ENCODE results near the gene RAB14.
A peak's percentile ranks its signal among the peaks of the same experiment; 100 is the strongest.

The RAB14 gene

GRCh38 chr9:121219530-121219929, 17.9 kb upstream of the RAB14 start:
- no peak for DNase-seq (ENCODE audit: low spot score)

DNA sequence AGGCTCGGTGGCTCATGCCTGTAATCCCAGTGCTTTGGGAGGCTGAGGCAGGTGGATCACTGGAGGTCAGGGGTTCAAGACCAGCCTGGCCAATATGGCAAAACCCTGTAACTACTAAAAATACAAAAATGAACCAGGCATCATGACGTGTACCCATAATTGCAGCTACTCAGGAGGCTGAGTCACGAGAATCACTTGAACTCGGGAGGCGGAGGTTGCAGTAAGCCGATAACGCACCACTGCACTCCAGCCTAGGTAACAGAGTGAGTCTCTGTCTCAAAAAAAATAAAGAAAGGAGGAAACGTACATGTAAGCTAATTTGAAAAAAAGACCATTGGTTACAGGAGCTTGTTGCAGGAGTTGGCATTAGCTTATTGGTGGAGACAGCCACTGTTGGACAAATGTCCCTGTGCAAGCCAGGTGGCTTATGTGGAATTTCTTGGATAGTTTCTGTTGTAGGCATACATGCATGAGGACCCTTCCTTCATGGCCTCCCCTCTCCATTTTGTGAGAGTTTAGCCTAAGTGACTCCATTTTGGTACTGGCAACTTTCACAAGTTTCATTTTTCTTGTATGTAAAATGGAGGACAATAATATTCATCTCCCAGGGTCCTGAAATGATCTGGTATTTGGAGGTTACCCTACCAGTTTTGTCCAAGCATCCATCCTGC, 16.8 kb upstream of the RAB14 start:
- no peak for DNase-seq (ENCODE audit: low spot score)

DNA sequence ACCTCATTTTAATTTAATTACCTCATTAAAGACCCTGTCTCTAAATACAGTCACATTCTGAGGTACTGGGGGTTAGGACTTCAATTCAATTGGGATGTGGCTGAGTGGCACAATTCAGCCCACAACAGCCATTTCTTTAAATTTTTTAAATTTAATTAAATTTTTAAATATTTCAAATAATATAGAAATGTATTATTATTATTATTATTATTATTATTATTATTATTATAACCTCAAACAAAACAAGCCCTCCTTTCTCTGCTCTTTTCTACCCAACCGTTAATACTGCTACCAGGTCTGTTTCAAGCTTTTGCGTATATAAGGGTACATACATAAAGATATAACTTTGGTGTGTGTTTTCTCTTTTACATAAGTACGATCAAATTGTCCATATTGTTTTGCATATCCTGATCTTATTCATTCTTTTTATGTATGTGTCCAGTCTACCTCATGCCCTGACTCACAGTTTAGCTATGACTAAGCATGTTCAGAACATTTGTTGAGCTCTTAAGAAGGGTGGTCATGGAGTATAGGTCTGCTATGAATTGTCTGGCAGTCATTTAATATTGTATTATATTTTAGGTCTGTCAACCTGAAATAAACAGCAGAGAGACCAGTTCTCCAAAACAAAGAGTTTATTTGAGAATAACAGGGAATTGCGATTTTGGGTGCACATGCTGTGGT, 16.1 kb upstream of the RAB14 start:
- DNase-seq (ENCODE audit: low spot score): no peak

- DNase-seq (ENCODE audit: low spot score): no peak
Measured at GRCh38 chr9:121216271-121216805, 14.7 kb upstream of the RAB14 start.

DNA sequence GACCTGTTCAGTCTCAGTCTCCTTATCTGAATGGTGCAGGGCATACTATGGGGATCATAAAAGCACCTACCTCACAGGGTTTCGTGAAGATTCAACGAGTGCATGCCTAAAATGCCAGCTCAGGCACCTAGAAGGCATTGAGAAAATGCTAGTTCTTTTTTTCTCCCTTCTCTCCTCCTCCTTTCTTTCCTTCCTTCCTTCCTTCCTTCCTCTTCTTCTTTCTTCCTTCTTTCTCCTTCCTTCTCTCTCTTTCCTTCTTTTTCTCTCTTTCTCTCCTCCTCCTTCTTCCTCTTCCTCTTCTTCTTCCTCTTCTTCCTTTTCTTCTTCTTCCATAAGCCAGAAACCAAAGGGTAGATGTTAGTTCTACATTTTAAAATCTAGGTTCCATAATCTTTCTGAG, 12.3 kb upstream of the RAB14 start:
- no peak for DNase-seq (ENCODE audit: low spot score)

DNA sequence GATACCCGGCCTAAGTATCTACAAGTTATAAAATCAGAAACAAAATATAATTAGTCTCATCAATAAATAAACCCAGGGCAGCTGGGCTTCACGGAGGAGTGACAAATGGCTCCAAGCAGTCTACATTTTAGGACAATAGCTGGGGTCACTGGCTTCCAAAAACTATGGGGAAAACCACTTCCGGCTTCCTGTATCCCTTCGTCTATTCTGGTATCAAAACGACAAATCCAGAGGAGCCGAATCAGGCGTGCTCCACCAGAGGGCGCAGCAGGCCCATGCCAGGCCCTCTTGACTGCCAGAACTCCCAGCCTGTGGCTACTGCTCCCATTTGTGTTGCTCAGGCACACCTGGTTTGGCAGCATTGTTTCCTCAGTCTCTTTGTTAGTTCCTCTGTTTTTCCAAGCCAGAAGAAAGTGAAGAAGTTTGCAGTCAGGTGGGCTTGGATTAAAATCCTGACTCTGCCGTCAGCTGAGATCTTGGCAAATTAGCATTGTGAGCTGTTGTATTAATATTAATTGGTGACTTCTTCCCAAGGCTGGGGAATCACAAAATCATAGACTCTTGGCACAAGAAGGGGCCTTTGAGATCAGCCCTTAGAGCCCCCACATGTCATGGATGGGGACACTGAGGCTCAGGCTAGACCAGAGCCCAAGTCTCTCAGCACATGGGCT, 11.6 kb upstream of the RAB14 start:
- DNase-seq (ENCODE audit: low spot score): peak; percentile 89

- no peak for DNase-seq (ENCODE audit: low spot score)
Measured at GRCh38 chr9:121210536-121210935, 8.9 kb upstream of the RAB14 start.

DNA sequence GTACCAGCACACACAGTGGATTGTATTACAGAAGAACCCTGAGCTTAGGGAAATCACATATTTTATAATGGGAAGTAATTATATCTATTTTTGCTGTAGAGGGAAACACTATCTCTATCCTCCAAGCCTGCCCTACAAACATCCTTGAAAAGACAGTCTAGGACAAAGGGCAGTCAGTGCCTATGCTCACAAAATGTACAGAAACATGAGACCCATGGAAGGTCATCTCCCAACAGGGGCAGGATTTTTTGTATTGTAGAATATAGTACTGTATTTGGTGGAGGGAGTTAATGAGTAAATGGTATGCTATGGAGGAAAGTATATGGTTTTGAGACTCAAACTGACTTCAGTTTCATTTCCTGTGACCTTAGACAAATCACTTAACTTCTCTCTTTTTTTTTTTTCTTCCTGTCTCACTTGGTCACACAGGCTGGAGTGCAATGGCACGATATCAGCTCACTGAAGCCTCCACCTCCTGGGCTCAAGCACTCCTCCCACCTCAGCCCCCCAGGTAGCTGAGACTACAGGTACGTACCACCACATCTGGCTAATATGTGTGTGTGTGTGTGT, 5.8 kb upstream of the RAB14 start:
- no peak for DNase-seq (ENCODE audit: low spot score)

DNA sequence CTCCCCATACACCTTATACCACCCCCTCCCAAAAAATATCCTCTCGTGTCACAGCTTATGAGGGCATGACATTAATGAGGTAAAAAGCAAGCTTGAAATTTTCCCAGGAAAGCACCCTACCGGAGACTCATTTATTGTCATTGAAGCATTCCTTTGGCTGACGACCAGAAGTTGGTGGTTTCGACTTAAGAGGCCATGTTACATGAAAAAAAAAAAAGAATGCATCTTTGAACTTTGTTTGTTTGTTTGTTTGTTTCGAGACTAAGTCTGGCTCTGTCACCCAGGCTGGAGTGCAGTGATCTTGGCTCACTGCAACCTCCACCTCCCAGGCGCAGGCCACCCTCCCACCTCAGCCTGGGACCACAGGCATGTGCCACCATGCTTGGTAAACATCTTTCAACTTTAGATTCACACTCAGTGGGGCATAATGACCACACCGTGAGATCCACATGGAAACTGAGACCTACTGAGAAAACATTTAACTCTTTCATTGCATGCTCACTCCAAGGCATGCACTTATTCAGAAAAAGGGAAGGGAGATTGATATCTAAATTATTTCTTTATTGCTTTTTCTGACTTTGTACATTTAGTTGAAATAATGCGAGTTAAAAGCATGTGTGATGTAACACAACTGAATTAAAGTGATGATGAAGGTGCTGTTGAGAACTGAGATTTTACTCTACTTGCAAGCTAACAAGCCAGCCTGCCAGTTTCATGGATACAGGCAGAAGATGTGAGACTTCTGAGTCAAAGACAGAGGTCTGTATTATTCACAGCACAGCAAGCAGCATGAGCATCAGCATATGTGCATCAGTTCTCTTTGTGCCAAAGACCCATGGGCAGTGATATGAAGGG, 5.1 kb upstream of the RAB14 start:
- no peak for DNase-seq (ENCODE audit: low spot score)

DNA sequence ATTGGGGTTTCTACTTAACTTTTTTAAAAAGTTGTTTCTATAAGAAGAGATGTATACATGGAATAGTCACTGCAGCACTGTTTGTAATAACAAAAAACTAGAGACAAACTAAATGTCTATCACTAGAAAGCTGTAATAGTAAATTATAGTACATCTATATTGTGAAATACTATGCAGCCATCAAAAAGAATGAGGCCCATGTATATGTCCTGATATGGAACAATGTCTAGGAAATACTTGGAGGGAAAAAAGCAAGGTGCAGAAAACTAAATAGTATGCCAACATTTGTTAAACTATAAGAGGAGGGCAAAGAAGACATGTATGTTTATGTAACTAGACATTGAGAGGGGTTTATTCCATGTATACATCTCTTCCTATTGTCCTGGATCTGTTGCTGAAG, 2.9 kb upstream of the RAB14 start:
- DNase-seq (ENCODE audit: low spot score): no peak

DNA sequence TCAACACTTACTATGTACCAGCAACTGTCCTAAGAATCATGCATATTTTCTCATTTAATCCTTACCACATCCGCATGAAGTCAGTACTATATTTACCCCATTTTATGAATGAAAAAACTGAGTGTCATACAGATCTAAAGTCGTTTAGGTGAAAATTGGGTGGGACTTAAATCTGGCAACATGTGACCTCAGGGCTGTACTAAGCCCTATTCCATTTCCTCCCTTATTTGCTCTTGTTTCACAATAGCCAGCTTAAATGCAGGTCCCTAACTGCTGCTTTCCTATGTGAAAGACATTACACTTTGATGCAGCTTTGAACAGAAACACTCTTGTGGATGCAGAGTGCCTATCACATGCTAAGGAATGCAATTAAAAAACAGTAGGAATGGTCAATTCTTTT, 2.5 kb upstream of the RAB14 start:
- no peak for DNase-seq (ENCODE audit: low spot score)

DNA sequence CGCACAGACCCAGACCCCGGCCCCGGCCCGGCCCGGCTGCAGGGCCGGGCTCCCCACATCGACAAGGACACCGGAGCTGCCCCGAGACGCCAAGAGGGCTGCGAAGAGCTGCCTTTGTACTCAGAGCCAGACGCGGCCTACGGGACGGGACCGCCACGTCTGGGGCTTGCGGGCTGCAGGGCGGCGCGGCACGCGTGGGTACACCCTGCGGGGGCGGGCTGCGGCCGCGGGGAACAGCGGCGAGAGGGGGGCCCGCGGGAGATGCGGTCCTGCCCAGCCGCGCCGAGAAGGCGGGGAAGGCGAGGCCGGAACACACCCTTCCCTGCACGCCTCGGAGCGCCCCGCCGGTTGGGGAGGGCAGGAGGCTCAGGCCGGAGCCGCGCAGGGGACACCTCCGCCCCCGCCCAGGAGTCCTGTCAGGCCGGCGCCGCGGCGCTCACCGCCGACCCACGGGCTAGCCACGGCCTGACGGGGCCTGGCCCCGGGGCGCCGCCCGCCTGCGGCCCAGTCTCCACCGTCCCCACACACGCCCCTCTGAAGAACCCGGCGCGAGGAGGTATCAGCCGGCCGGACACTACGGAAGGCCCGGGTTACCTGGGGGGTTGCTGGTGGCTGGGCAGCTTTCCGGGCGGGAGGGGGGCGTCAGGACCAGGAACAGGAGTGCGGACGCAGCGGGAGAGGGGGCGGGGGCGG, 478 bp downstream of the RAB14 start:
- peak; percentile 69 for DNase-seq (ENCODE audit: low spot score)

DNA sequence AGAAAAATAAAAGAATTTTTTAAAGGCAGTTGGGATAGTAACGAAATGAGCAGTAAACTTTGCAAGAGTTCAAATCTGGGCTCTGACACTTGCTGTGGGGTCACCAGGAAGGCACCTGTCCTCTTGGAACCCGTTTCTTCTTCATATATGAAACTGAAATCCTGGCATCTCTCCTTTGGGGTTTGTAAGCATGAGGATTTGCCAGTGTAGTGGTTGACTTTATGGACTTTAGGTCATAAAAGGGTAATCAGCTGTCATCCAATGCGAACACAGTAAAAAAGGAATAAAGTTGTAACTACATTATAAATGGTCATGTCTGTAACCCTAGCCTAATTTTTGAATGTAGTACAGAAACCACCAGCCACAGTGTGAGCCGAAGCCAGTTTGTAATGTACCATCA, 1.3 kb downstream of the RAB14 start:
- DNase-seq (ENCODE audit: low spot score): no peak

GRCh38 chr9:121199921-121200320, 1.7 kb downstream of the RAB14 start:
- no peak for DNase-seq (ENCODE audit: low spot score)

DNA sequence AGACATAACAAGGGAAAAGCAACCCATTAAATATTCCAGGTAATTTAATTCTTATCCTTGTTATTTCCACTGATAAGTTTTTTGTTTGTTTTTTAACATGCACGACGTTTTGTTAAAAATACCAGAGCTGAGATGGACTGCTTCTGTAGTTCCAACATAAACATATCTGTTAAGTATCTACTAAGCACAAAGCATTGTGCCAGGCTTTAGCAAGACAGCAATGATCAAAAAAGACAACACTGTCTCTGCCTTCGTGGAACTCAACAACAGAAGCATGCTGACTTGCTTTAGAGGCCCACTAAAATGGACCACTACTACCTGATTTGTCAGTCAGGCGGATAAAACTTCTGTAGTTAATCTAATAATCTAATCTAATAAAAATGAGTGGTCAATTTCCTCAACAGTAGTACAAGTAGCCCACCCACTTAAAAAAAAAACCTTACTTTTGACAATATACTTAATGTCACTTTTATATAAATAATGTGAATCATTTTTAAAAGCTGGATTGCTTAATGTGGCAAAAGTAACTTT, 3.1 kb downstream of the RAB14 start:
- DNase-seq (ENCODE audit: low spot score): no peak

DNA sequence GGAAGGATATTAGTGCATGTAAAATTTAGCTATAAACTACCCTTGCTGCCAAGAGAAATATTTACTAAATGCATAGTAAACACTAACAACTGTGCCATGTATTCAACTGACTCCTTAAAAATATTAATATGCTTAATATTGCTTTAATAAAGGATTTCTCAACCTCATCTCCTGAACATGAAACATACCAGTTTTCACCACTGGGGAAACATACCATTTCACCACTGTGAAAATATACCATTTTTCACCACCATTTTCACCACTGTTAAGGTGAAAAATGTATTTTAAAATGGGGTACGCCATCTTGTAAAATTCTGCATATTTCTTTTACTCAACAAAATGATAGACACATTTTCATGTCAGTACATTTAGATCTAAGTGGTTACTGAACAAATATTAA, 4.5 kb downstream of the RAB14 start:
- DNase-seq (ENCODE audit: low spot score): no peak

DNA sequence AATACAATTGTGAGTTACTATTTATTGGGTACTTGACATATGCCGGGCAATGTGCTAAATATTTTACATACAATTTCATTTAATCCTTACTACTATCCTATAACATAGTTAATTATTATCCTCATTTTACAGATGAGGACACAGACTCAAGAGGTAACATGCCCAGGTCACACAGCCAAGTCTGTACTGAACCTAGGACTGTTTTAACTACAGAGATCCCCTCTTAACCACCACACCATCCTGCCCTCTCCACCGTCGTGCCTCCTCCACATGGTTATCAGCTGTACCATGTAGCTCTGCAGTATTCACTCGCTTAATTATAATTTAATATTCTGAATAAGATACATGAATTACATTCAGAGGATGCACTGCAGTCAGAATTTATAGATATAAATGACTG, 5.3 kb downstream of the RAB14 start:
- no peak for DNase-seq (ENCODE audit: low spot score)

GRCh38 chr9:121194730-121195129, 6.9 kb downstream of the RAB14 start:
- DNase-seq (ENCODE audit: low spot score): no peak

DNA sequence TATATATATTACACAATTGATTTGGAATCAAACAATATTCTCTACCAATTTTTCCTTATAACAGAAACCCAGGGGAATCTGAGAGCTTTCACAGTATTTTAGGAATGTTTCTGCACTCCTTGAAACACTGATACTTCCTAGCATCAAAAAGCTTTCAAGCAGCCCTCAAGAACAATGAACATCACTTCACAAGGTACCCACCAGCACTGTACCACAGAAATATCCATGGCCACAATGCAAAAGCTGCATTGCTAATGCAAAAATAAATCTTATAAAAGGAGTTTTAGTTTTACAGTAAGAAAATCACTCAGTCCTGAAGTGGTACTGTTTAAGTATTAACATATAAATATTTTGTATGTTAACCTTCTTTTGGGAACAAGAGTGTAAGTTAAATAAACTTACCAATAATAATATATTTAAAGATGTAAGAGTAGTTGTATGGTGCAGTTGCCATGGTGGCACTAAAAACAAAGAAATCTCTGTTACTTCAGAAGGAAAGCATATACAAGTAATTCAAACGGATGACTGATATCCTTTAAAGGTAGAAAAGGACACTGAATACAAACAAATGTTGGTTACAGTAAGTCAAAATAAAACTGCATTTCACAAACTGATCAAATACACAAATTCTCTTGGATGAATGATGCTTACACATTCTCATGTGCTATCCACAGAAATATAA, 8.6 kb downstream of the RAB14 start:
- DNase-seq (ENCODE audit: low spot score): no peak

DNA sequence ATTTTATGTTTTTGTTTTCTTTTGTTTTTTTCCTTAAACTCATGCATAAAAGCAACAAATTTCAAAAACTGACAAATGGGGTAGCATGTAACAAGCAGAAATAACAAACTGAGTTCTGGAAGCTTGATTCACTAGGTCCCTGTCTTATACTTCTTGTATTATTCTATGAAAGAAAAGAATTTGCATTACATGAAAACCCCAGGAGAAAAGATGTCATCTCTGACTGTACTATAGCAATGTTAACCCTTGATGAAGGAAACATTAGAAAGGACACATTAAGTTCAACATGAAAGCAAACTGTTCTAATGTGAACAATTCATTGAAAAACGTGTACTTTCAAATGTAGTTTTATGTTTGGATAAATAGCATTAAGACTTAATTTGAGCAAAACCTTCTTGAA, 9.2 kb downstream of the RAB14 start:
- DNase-seq (ENCODE audit: low spot score): no peak
